Spleen (tissue), 7 donors: ENCODE measurements around the gene GAS2.

Experiments
- POLR2A ChIP-seq, 3 donors: fragments of 450-650 bp; IDR thresholded peaks; one replicate each; pipeline ENCODE4 v1.5.1; 2017; ENCODE audit warnings: antibody characterized with exemption in 3 of 3, mild to moderate bottlenecking in 1 of 3
- POLR2AphosphoS5 ChIP-seq, 3 donors: sonication (generic); formaldehyde crosslinking; IDR thresholded peaks; one replicate each; pipeline ENCODE4 v1.5.1; 2017; ENCODE audit warnings: antibody characterized with exemption in 3 of 3
- TF ChIP-seq, protein P1 (sequence below), 11 experiments: fragments of 200-600 bp in 7 of 11; fragments of 450-650 bp in 4 of 11; sonication (generic) in 4 of 11; IDR thresholded peaks in 8 of 11; conservative IDR thresholded peaks in 3 of 11; 1 replicate in 7 of 11; 2 replicates in 4 of 11; pipeline versions ENCODE4 v1.4.0 to v1.8.0; 2016 to 2021; ENCODE audit warnings: antibody characterized with exemption in 11 of 11, inconsistent platforms in 4 of 11, mild to moderate bottlenecking in 1 of 11
- donor health status: DM: no; HTN: no; CAD: no; lungs with moderate emphysema.
- donor health status: DM: no; HTN: no; CAD: no.
- donor health status: DM: no; HTN: no; CAD: no.

DNA sequence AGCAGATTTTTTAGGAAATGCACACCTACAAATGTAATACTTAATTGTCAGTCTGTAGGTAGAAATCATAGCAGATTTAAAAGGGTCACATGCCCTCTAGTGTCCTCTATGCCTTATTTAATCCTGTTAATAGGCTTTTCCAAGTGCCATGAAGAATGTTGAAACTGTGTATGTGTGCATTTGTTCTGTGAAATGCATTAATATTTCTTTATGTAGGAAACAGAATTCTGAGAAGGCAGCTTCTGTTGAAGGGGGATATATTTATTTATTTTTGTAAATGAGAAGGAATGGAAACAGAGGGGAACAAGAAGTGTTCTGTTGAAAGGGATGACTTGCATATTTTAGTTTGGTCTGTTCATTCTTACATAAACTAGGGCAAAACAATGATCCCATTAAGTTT, 112.2 kb downstream of the GAS2 start:
- TF ChIP-seq POLR2AphosphoS5 (IDR thresholded peaks at IDR 0.05) = no peak
- TF ChIP-seq POLR2A (IDR thresholded peaks at IDR 0.05) = no peak
- TF ChIP-seq, protein P1, sequence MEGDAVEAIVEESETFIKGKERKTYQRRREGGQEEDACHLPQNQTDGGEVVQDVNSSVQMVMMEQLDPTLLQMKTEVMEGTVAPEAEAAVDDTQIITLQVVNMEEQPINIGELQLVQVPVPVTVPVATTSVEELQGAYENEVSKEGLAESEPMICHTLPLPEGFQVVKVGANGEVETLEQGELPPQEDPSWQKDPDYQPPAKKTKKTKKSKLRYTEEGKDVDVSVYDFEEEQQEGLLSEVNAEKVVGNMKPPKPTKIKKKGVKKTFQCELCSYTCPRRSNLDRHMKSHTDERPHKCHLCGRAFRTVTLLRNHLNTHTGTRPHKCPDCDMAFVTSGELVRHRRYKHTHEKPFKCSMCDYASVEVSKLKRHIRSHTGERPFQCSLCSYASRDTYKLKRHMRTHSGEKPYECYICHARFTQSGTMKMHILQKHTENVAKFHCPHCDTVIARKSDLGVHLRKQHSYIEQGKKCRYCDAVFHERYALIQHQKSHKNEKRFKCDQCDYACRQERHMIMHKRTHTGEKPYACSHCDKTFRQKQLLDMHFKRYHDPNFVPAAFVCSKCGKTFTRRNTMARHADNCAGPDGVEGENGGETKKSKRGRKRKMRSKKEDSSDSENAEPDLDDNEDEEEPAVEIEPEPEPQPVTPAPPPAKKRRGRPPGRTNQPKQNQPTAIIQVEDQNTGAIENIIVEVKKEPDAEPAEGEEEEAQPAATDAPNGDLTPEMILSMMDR (IDR thresholded peaks at IDR 0.05 in 8 of 11, conservative IDR thresholded peaks at IDR 0.05 in 3 of 11) = no peak
